HEK293T (cell line): Measurements from ENCODE around the gene EYS.

Experiments
- BHLHE40 ChIP-seq: fragments of 450-650 bp; IDR thresholded peaks from 2 replicates; pipeline ENCODE4 v1.6.1; 2016; ENCODE audit warnings: mild to moderate bottlenecking, moderate library complexity, borderline replicate concordance
- ELF4 ChIP-seq: fragments of 450-650 bp; IDR thresholded peaks from 2 replicates; pipeline ENCODE4 v1.6.1; 2017; ENCODE audit warnings: antibody characterized with exemption
- FOXA1 ChIP-seq: fragments of 450-650 bp; IDR thresholded peaks from 2 replicates; pipeline ENCODE4 v1.6.1; 2016; ENCODE audit warnings: mild to moderate bottlenecking
- FOXK2 ChIP-seq: fragments of 450-650 bp; IDR thresholded peaks from 2 replicates; pipeline ENCODE4 v1.6.1; 2016; ENCODE audit warnings: mild to moderate bottlenecking
- FOXM1 ChIP-seq: fragments of 450-650 bp; IDR thresholded peaks from 2 replicates; pipeline ENCODE4 v1.6.1; 2017; ENCODE audit warnings: mild to moderate bottlenecking, borderline replicate concordance
- HDGF ChIP-seq: fragments of 450-650 bp; IDR thresholded peaks from 2 replicates; pipeline ENCODE4 v1.6.1; 2017; ENCODE audit warnings: antibody characterized with exemption, borderline replicate concordance
- L3MBTL2 ChIP-seq: fragments of 450-650 bp; conservative IDR thresholded peaks from 2 replicates; pipeline ENCODE4 v1.6.1; 2016; ENCODE audit warnings: mild to moderate bottlenecking
- LEF1 ChIP-seq: fragments of 450-650 bp; IDR thresholded peaks from 2 replicates; pipeline ENCODE4 v1.6.1; 2017; ENCODE audit warnings: mild to moderate bottlenecking, borderline replicate concordance
- NFRKB ChIP-seq: fragments of 450-650 bp; IDR thresholded peaks from 2 replicates; pipeline ENCODE4 v1.6.1; 2016; ENCODE audit warnings: mild to moderate bottlenecking, moderate library complexity
- SP1 ChIP-seq: fragments of 450-650 bp; IDR thresholded peaks from 2 replicates; pipeline ENCODE4 v1.6.1; 2017
- SUZ12 ChIP-seq: fragments of 450-650 bp; IDR thresholded peaks from 2 replicates; pipeline ENCODE4 v1.6.1; 2016; ENCODE audit warnings: mild to moderate bottlenecking
- TARDBP ChIP-seq: fragments of 450-650 bp; IDR thresholded peaks from 2 replicates; pipeline ENCODE4 v1.6.1; 2016
- ZNF384 ChIP-seq: fragments of 450-650 bp; IDR thresholded peaks from 2 replicates; pipeline ENCODE4 v1.6.1; 2016
- TF ChIP-seq, protein P1 (sequence below): fragments of 450-650 bp; IDR thresholded peaks from 2 replicates; pipeline ENCODE4 v1.6.1; 2016

DNA sequence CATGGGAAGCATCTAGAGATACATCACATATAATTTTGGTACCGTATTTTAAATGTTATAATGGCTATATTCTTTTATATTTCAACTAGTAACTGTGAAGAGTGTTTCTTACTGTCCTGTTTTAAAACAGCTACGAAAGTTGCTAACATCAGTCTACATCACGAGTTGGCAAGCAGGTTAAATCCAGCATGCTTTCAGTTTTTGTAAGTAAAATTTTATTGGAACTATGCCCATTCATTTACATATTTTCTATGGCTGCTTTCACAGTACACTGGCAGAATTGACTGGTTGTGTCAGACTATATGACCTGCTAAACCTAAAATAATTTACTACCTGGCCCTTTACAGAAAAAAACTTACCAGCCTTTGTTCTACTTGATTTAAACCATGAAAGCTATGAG, 1593.3 kb downstream of the EYS start:
- TF ChIP-seq FOXA1 (no peak), ZNF384 (no peak), ELF4 (no peak), L3MBTL2 (no peak), LEF1 (no peak), SP1 (no peak), TARDBP (no peak), SUZ12 (no peak), BHLHE40 (no peak), FOXM1 (no peak), HDGF (no peak), FOXK2 (no peak), NFRKB (no peak)
- TF ChIP-seq, protein P1, sequence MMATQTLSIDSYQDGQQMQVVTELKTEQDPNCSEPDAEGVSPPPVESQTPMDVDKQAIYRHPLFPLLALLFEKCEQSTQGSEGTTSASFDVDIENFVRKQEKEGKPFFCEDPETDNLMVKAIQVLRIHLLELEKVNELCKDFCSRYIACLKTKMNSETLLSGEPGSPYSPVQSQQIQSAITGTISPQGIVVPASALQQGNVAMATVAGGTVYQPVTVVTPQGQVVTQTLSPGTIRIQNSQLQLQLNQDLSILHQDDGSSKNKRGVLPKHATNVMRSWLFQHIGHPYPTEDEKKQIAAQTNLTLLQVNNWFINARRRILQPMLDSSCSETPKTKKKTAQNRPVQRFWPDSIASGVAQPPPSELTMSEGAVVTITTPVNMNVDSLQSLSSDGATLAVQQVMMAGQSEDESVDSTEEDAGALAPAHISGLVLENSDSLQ = no peak
